ENCODE measurements around the gene TRAP1. TPM values are rescaled to one million over a fixed set of nuclear protein-coding genes. Genes with fewer than 3 reads are reported as not detected.

TRAP1 gene
- total RNA-seq, 3 donors from 2014 or later: 44.8 to 69.5 (median 51.4) TPM

DNA sequence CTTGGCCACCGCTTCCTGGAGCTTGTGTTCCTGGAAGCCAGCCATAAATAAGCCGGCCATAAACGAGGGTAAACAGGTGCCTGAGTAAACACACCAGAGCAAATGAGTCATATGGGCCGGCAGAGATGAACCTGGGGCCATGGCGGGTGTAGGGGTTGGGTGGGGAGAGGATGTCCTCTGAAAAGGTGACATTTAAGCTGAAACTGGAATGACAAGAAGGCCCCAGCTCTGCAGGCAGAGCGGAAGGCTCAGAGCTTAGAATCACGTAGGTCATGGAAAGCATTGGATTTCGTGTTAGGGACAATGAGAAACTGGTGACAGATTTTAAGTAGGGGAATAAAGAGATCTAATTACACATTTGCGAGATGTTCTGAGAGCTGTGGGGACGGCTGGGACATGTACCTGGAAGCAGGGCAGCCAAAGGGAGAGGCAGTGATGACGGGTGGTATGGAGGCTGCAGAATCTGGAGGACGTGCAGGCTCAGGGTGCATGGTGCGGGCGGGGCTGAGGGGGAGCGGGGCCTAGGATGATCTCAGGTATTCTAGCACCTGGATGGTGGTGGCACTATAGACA, 70.9 kb downstream of the TRAP1 start:
- intact Hi-C loops (cut with DNase I; ENCODE audit: low total_unique reads): no loop called here
- Histone ChIP-seq H3K9me3 (no peaks in the 10 kb centered on the region), H3K36me3 (no peaks in the 10 kb centered on the region), H3K4me3 (no peak overlapping the region), H3K27ac (peak overlapping the region; percentile 10 to 67), H3K4me1 (no peaks in the 10 kb centered on the region), H3K27me3 (no peaks in the 10 kb centered on the region)
- TF ChIP-seq POLR2AphosphoS5 (IDR thresholded peaks at IDR 0.05) (no peak), POLR2A (IDR thresholded peaks at IDR 0.05) (no peak), CTCF (IDR thresholded peaks at IDR 0.05) (no peak)
- DNase-seq (ENCODE audit: low spot score in 2 of 2): peak; percentile 30 to 72

DNA sequence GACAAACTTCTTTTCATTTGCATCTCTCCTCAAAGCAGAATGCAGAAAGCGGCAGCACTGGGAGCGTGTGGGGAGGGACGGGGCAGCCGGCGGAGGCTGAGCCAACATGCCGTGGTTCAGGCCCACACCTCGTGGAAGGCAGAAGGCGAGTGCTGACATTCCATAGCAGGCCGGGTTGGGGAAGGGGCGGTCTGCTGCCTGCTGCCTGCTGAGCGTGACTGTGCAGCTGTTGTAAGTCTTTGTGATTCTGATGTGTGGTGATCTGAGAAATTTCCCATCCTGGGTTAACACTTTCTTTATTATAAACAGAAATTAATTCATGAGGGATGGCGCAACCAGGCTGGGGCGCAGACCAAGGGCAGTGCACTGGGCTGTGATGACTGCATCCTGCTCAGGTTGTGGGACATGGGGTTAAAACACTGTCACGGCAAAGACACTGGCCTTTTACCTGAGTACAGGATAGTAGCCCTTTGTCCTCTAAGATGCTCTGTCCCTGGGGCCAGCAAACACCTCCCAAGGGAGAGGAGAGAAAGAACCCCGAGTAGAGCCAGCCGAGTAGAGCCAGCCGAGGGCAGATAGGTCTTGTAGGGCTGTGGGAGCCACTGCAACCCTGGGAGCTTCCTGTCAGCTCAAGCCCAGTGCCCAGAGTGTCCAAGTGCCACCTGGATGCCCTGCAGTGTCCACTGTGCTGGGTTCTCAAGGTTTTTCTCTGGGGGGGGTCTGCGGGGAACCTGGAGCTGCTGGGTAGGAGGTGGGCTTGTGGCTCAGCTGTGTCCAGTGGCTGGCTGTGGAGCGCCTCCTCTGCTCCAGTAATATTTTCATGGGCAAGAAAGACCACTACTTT, 71.6 kb downstream of the TRAP1 start:
- Histone ChIP-seq H3K4me3 (no peak overlapping the region), H3K9me3 (no peaks in the 10 kb centered on the region), H3K36me3 (no peaks in the 10 kb centered on the region), H3K27ac (peak overlapping the region; percentile 33 to 67), H3K4me1 (no peaks in the 10 kb centered on the region), H3K27me3 (no peaks in the 10 kb centered on the region)
- peak in 1 of 2 donors; percentile 34 for DNase-seq (ENCODE audit: low spot score in 2 of 2)
- intact Hi-C loops (cut with DNase I; ENCODE audit: low total_unique reads): no loop called here
- no peak for TF ChIP-seq POLR2AphosphoS5 (IDR thresholded peaks at IDR 0.05)
- no peak for TF ChIP-seq CTCF (IDR thresholded peaks at IDR 0.05)
- TF ChIP-seq POLR2A (IDR thresholded peaks at IDR 0.05): no peak

GRCh38 chr16:3645108-3645503, 72.2 kb downstream of the TRAP1 start:
- H3K27ac ChIP-seq: no peak overlapping the region
- no peaks in the 10 kb centered on the region for H3K9me3 ChIP-seq
- DNase-seq (ENCODE audit: low spot score in 2 of 2): peak in 1 of 2 donors; percentile 25
- no peak overlapping the region for H3K4me3 ChIP-seq
- H3K4me1 ChIP-seq: no peaks in the 10 kb centered on the region
- H3K36me3 ChIP-seq: no peaks in the 10 kb centered on the region
- TF ChIP-seq POLR2AphosphoS5 (IDR thresholded peaks at IDR 0.05) (no peak), POLR2A (IDR thresholded peaks at IDR 0.05) (no peak), CTCF (IDR thresholded peaks at IDR 0.05) (no peak)
- intact Hi-C loops (cut with DNase I; ENCODE audit: low total_unique reads): no loop called here
- H3K27me3 ChIP-seq: no peaks in the 10 kb centered on the region

GRCh38 chr16:3643095-3643730, 74.1 kb downstream of the TRAP1 start:
- no peak for DNase-seq (ENCODE audit: low spot score in 2 of 2)
- H3K36me3 ChIP-seq: no peaks in the 10 kb centered on the region
- peak overlapping the region; percentile 41 to 57 for H3K27ac ChIP-seq
- TF ChIP-seq CTCF (IDR thresholded peaks at IDR 0.05): no peak
- no peak for TF ChIP-seq POLR2A (IDR thresholded peaks at IDR 0.05)
- no peak for TF ChIP-seq POLR2AphosphoS5 (IDR thresholded peaks at IDR 0.05)
- intact Hi-C loops (cut with DNase I; ENCODE audit: low total_unique reads): no loop called here
- H3K27me3 ChIP-seq: no peaks in the 10 kb centered on the region
- H3K4me3 ChIP-seq: peak overlapping the region in 1 of 3 donors; percentile 14
- H3K9me3 ChIP-seq: no peaks in the 10 kb centered on the region
- H3K4me1 ChIP-seq: no peaks in the 10 kb centered on the region
